ENCODE measurements around the gene PDE7B. TPM values are rescaled to one million over a fixed set of nuclear protein-coding genes. Genes with fewer than 3 reads are reported as not detected.
A peak's percentile ranks its signal among the peaks of the same experiment; 100 is the strongest.

The PDE7B gene
- total RNA-seq, 2 donors from 2014 or later: 0.18 to 0.25 TPM

- H3K9me3 ChIP-seq (ENCODE audit: control insufficient read depth, low read length, poor library complexity, severe bottlenecking): no peaks in the 10 kb centered on the region
- peaks cover 61% of the 10 kb centered on the region for H3K27me3 Mint-ChIP-seq
- DNase-seq (no peak), ATAC-seq (no peak)
- no peak overlapping the region for H3K4me3 Mint-ChIP-seq
- no peak overlapping the region for H3K27ac Mint-ChIP-seq
- no peaks in the 10 kb centered on the region for H3K36me3 Mint-ChIP-seq (ENCODE audit: low read depth)
- no peaks in the 10 kb centered on the region for H3K4me1 Mint-ChIP-seq
These were observed 173.2 kb downstream of the PDE7B start for GRCh38 chr6:136024711-136025110.

- H3K4me1 Mint-ChIP-seq: no peaks in the 10 kb centered on the region
- peaks cover 60% of the 10 kb centered on the region for H3K27me3 Mint-ChIP-seq
- H3K27ac Mint-ChIP-seq: no peak overlapping the region
- ATAC-seq (no peak), DNase-seq (no peak)
- H3K36me3 Mint-ChIP-seq (ENCODE audit: low read depth): no peaks in the 10 kb centered on the region
- H3K9me3 ChIP-seq (ENCODE audit: control insufficient read depth, low read length, poor library complexity, severe bottlenecking): no peaks in the 10 kb centered on the region
- no peak overlapping the region for H3K4me3 Mint-ChIP-seq
These were observed 174.2 kb downstream of the PDE7B start for GRCh38 chr6:136025736-136026135.

GRCh38 chr6:136030131-136030530, 178.6 kb downstream of the PDE7B start:
- H3K9me3 ChIP-seq (ENCODE audit: control insufficient read depth, low read length, poor library complexity, severe bottlenecking): no peaks in the 10 kb centered on the region
- Mint-ChIP-seq H3K4me3 (no peak overlapping the region), H3K27me3 (peaks cover 30% of the 10 kb centered on the region), H3K36me3 (ENCODE audit: low read depth) (no peaks in the 10 kb centered on the region), H3K4me1 (peaks cover 2% of the 10 kb centered on the region), H3K27ac (no peak overlapping the region)
- DNase-seq (no peak), ATAC-seq (no peak)

GRCh38 chr6:136031982-136032381, 180.5 kb downstream of the PDE7B start:
- Mint-ChIP-seq H3K36me3 (ENCODE audit: low read depth) (no peaks in the 10 kb centered on the region), H3K4me3 (no peak overlapping the region), H3K27ac (no peak overlapping the region), H3K27me3 (peaks cover 31% of the 10 kb centered on the region), H3K4me1 (peaks cover 2% of the 10 kb centered on the region)
- no peak for DNase-seq
- no peaks in the 10 kb centered on the region for H3K9me3 ChIP-seq (ENCODE audit: control insufficient read depth, low read length, poor library complexity, severe bottlenecking)
- ATAC-seq: no peak

GRCh38 chr6:136033416-136033815, 181.9 kb downstream of the PDE7B start:
- Mint-ChIP-seq H3K36me3 (ENCODE audit: low read depth) (no peaks in the 10 kb centered on the region), H3K27me3 (peaks cover 37% of the 10 kb centered on the region), H3K4me1 (peaks cover 8% of the 10 kb centered on the region), H3K4me3 (no peak overlapping the region), H3K27ac (no peak overlapping the region)
- no peaks in the 10 kb centered on the region for H3K9me3 ChIP-seq (ENCODE audit: control insufficient read depth, low read length, poor library complexity, severe bottlenecking)
- ATAC-seq (no peak), DNase-seq (no peak)

GRCh38 chr6:136034422-136034821, 182.9 kb downstream of the PDE7B start:
- ATAC-seq: no peak
- no peak overlapping the region for H3K4me3 Mint-ChIP-seq
- H3K27me3 Mint-ChIP-seq: peaks cover 36% of the 10 kb centered on the region
- no peak overlapping the region for H3K27ac Mint-ChIP-seq
- H3K36me3 Mint-ChIP-seq (ENCODE audit: low read depth): no peaks in the 10 kb centered on the region
- H3K9me3 ChIP-seq (ENCODE audit: control insufficient read depth, low read length, poor library complexity, severe bottlenecking): no peaks in the 10 kb centered on the region
- DNase-seq: no peak
- H3K4me1 Mint-ChIP-seq: peaks cover 8% of the 10 kb centered on the region

GRCh38 chr6:136035378-136036070, 184.0 kb downstream of the PDE7B start:
- peaks cover 35% of the 10 kb centered on the region for H3K27me3 Mint-ChIP-seq
- no peak overlapping the region for H3K4me3 Mint-ChIP-seq
- DNase-seq: no peak

GRCh38 chr6:136036071-136036380, 184.5 kb downstream of the PDE7B start:
- Mint-ChIP-seq H3K27me3 (peaks cover 40% of the 10 kb centered on the region), H3K36me3 (ENCODE audit: low read depth) (no peaks in the 10 kb centered on the region), H3K4me1 (peaks cover 11% of the 10 kb centered on the region), H3K4me3 (no peak overlapping the region), H3K27ac (no peak overlapping the region)
- DNase-seq (no peak), ATAC-seq (no peak)
- H3K9me3 ChIP-seq (ENCODE audit: control insufficient read depth, low read length, poor library complexity, severe bottlenecking): no peaks in the 10 kb centered on the region

More at GRCh38 chr6:136035378-136036070, 184.0 kb downstream of the PDE7B start:
- H3K27ac Mint-ChIP-seq: no peak overlapping the region
- H3K9me3 ChIP-seq (ENCODE audit: control insufficient read depth, low read length, poor library complexity, severe bottlenecking): no peaks in the 10 kb centered on the region
- no peak for ATAC-seq
- H3K4me1 Mint-ChIP-seq: peaks cover 11% of the 10 kb centered on the region
- H3K36me3 Mint-ChIP-seq (ENCODE audit: low read depth): no peaks in the 10 kb centered on the region

GRCh38 chr6:136036601-136037000, 185.1 kb downstream of the PDE7B start:
- Mint-ChIP-seq H3K27me3 (peaks cover 45% of the 10 kb centered on the region), H3K4me3 (no peak overlapping the region), H3K4me1 (peaks cover 11% of the 10 kb centered on the region), H3K27ac (no peak overlapping the region), H3K36me3 (ENCODE audit: low read depth) (no peaks in the 10 kb centered on the region)
- DNase-seq (no peak), ATAC-seq (no peak)
- H3K9me3 ChIP-seq (ENCODE audit: control insufficient read depth, low read length, poor library complexity, severe bottlenecking): no peaks in the 10 kb centered on the region

GRCh38 chr6:136037242-136037875, 185.9 kb downstream of the PDE7B start:
- Mint-ChIP-seq H3K36me3 (ENCODE audit: low read depth) (no peaks in the 10 kb centered on the region), H3K4me1 (peaks cover 11% of the 10 kb centered on the region), H3K4me3 (peak overlapping the region; percentile 41), H3K27me3 (peaks cover 50% of the 10 kb centered on the region), H3K27ac (no peak overlapping the region)
- DNase-seq (no peak), ATAC-seq (peak; percentile 62)
- no peaks in the 10 kb centered on the region for H3K9me3 ChIP-seq (ENCODE audit: control insufficient read depth, low read length, poor library complexity, severe bottlenecking)

- no peaks in the 10 kb centered on the region for H3K36me3 Mint-ChIP-seq (ENCODE audit: low read depth)
- no peak overlapping the region for H3K27ac Mint-ChIP-seq
- no peaks in the 10 kb centered on the region for H3K9me3 ChIP-seq (ENCODE audit: control insufficient read depth, low read length, poor library complexity, severe bottlenecking)
- peaks cover 11% of the 10 kb centered on the region for H3K4me1 Mint-ChIP-seq
- ATAC-seq (no peak), DNase-seq (no peak)
- peaks cover 54% of the 10 kb centered on the region for H3K27me3 Mint-ChIP-seq
- no peak overlapping the region for H3K4me3 Mint-ChIP-seq
These were observed 186.5 kb downstream of the PDE7B start for GRCh38 chr6:136037876-136038460.

GRCh38 chr6:136038531-136038930, 187.0 kb downstream of the PDE7B start:
- no peak overlapping the region for H3K4me3 Mint-ChIP-seq

GRCh38 chr6:136039185-136039584, 187.7 kb downstream of the PDE7B start:
- DNase-seq: no peak
- no peak overlapping the region for H3K4me3 Mint-ChIP-seq

More at GRCh38 chr6:136038531-136038930, 187.0 kb downstream of the PDE7B start:
- DNase-seq: no peak
- peaks cover 51% of the 10 kb centered on the region for H3K27me3 Mint-ChIP-seq
- no peak for ATAC-seq
- H3K4me1 Mint-ChIP-seq: peaks cover 9% of the 10 kb centered on the region
- no peaks in the 10 kb centered on the region for H3K9me3 ChIP-seq (ENCODE audit: control insufficient read depth, low read length, poor library complexity, severe bottlenecking)
- H3K36me3 Mint-ChIP-seq (ENCODE audit: low read depth): no peaks in the 10 kb centered on the region
- H3K27ac Mint-ChIP-seq: no peak overlapping the region

More at GRCh38 chr6:136039185-136039584, 187.7 kb downstream of the PDE7B start:
- H3K27ac Mint-ChIP-seq: no peak overlapping the region
- peaks cover 9% of the 10 kb centered on the region for H3K4me1 Mint-ChIP-seq
- no peak for ATAC-seq
- H3K27me3 Mint-ChIP-seq: peaks cover 55% of the 10 kb centered on the region
- no peaks in the 10 kb centered on the region for H3K9me3 ChIP-seq (ENCODE audit: control insufficient read depth, low read length, poor library complexity, severe bottlenecking)
- no peaks in the 10 kb centered on the region for H3K36me3 Mint-ChIP-seq (ENCODE audit: low read depth)

Data from T-helper 17 cell (primary cell).